H7 (cell line): ENCODE results near the gene RRM2. TPM values are rescaled to one million over a fixed set of nuclear protein-coding genes. Genes with fewer than 3 reads are reported as not detected.

Experiments
- DNase-seq: peaks from one replicate; pipeline ENCODE4 v3.0.0; 2012
- H3K27me3 ChIP-seq: 2 replicates; pipeline ENCODE4 v1.6.0; 2011; ENCODE audit warnings: mild to moderate bottlenecking, low read length; ENCODE audit not compliant: control insufficient read depth, insufficient read depth
- H3K36me3 ChIP-seq: replicated peaks from 2 replicates; pipeline ENCODE4 v1.5.1; 2011; ENCODE audit warnings: low read length; ENCODE audit not compliant: control insufficient read depth, insufficient read depth
- H3K4me3 ChIP-seq: 2 replicates; pipeline ENCODE4 v1.5.1; 2011; ENCODE audit warnings: low read depth, mild to moderate bottlenecking, control low read depth, low read length, moderate library complexity; ENCODE audit not compliant: insufficient read depth
- total RNA-seq: library from RNA; depleted of rRNA; stranded (reverse); fragments of >200 nt; shearing (Covaris generic); gene quantifications from 2 replicates; pipeline ENCODE4 v1.2.3, GENCODE V29; 2014; rRNA removed

Gene RRM2
- total RNA-seq, 1 experiment from 2014 or later: 71.9 TPM

- Histone ChIP-seq H3K36me3 (no peaks in the 10 kb centered on the region), H3K4me3 (no peak overlapping the region), H3K27me3 (no peaks in the 10 kb centered on the region)
- DNase-seq: peak; percentile 35
These were observed 50.9 kb downstream of the RRM2 start for GRCh38 chr2:10173258-10174005.

GRCh38 chr2:10174173-10174572 lies 51.6 kb downstream of the RRM2 start:
- no peaks in the 10 kb centered on the region for H3K36me3 ChIP-seq
- no peak overlapping the region for H3K4me3 ChIP-seq
- no peaks in the 10 kb centered on the region for H3K27me3 ChIP-seq
- DNase-seq: no peak

GRCh38 chr2:10175441-10175840 lies 52.9 kb downstream of the RRM2 start:
- no peaks in the 10 kb centered on the region for H3K27me3 ChIP-seq
- no peaks in the 10 kb centered on the region for H3K36me3 ChIP-seq
- DNase-seq: no peak
- no peak overlapping the region for H3K4me3 ChIP-seq

- DNase-seq: no peak
- H3K36me3 ChIP-seq: no peaks in the 10 kb centered on the region
- no peak overlapping the region for H3K4me3 ChIP-seq
- no peaks in the 10 kb centered on the region for H3K27me3 ChIP-seq
These were observed 56.2 kb downstream of the RRM2 start for GRCh38 chr2:10178751-10179150.

GRCh38 chr2:10179422-10179821 lies 56.9 kb downstream of the RRM2 start:
- H3K27me3 ChIP-seq: no peaks in the 10 kb centered on the region
- DNase-seq: no peak
- no peaks in the 10 kb centered on the region for H3K36me3 ChIP-seq
- no peak overlapping the region for H3K4me3 ChIP-seq

GRCh38 chr2:10180229-10180628 lies 57.7 kb downstream of the RRM2 start:
- Histone ChIP-seq H3K36me3 (no peaks in the 10 kb centered on the region), H3K27me3 (no peaks in the 10 kb centered on the region), H3K4me3 (no peak overlapping the region)
- peak; percentile 11 for DNase-seq

Other genes with a start within 250 kb of the RRM2 start
- 0.30 and 1.2 TPM in 2 replicates for gene GRHL1, start 171.0 kb upstream of the RRM2 start, total RNA-seq
- gene KLF11, start 79.2 kb upstream of the RRM2 start, total RNA-seq: 11.8 and 12.6 TPM in 2 replicates
- gene CYS1, start 42.3 kb upstream of the RRM2 start, total RNA-seq: 0.24 and 0.63 TPM in 2 replicates
- gene HPCAL1, start 180.2 kb downstream of the RRM2 start, total RNA-seq: 21.8 and 22.0 TPM in 2 replicates